Activated T-cell treated with anti-CD3 and anti-CD28 coated beads, Interleukin-2, amount 50 U/mL, for 72 hours (primary cell): ENCODE results near the gene FHAD1. TPM values are rescaled to one million over a fixed set of nuclear protein-coding genes. Genes with fewer than 3 reads are reported as not detected.

ENCODE experiments used
- ATAC-seq, 2 donors: fragments of 150-1000 bp; cut with Tn5 transposase; replicated peaks in 1 of 2; 2 replicates each; pipeline ENCODE4 v1.10.0; 2021; ENCODE audit warnings: moderate library complexity in 2 of 2, mild to moderate bottlenecking in 1 of 2
- DNase-seq, 2 donors: peaks; one replicate each; pipeline ENCODE4 v3.0.0; 2021 to 2022; ENCODE audit warnings: mixed read lengths in 1 of 2
- H3K27ac Mint-ChIP-seq: one replicate; pipeline ENCODE4 v1.8.0; 2022; ENCODE audit warnings: mild to moderate bottlenecking, moderate library complexity, mixed read lengths
- H3K27me3 Mint-ChIP-seq: one replicate; pipeline ENCODE4 v1.8.0; 2022; ENCODE audit warnings: low read depth, mixed read lengths
- H3K36me3 Mint-ChIP-seq, 2 donors: one replicate each; pipeline ENCODE4 v1.8.0; 2022; ENCODE audit warnings: mixed read lengths in 2 of 2, mild to moderate bottlenecking in 1 of 2; ENCODE audit not compliant: insufficient read depth in 2 of 2
- H3K4me1 Mint-ChIP-seq: one replicate; pipeline ENCODE4 v1.8.0; 2022; ENCODE audit warnings: low read depth, mixed read lengths
- H3K4me3 Mint-ChIP-seq, 2 donors: one replicate each; pipeline ENCODE4 v1.8.0; 2022; ENCODE audit warnings: mild to moderate bottlenecking in 2 of 2, mixed read lengths in 2 of 2, moderate library complexity in 2 of 2
- H3K9me3 Mint-ChIP-seq, 2 donors: one replicate each; pipeline ENCODE4 v1.8.0; 2022; ENCODE audit warnings: mixed read lengths in 2 of 2
- total RNA-seq, 2 donors: library from RNA; stranded (reverse); gene quantifications; one replicate each; pipeline ENCODE4 v1.2.3, GENCODE V29; 2022

Gene FHAD1
- total RNA-seq, 2 donors from 2014 or later = 0.49 TPM; not detected in 1

DNA sequence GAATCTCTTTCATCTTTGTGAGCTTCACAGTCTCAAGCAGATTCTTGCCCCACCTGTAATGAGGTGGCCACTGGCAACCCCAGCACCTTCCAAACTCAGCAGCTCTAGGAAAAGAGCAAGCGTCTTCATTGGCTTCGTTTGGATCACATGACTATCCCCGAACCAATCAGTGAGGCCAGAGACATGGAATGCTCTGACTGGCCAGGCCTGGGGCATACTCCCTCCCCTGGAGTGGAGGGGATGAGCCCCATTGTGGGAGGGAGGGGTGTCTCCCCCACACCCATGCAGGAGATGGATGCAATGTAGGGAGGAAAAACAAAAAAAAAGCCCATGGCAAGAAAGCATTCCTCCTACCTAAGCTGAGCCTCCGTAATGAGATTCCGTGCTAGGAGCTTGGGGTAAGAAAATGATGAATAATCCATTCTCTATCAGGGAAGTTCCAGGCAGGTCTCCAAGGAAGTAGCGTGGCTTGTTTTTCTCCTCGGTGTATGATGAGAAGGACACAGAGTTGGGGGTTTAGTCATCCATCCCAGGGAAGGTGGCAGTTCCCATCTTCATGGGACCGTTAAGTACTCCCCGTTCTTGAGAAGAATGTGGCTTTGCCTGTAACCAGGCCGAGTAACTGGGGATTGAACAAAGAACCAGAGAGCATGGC is 32.7 kb downstream of the FHAD1 start:
- Mint-ChIP-seq H3K27me3 (peaks cover 10% of the 10 kb centered on the region), H3K27ac (no peak overlapping the region), H3K36me3 (no peaks in the 10 kb centered on the region), H3K9me3 (no peaks in the 10 kb centered on the region), H3K4me1 (no peaks in the 10 kb centered on the region), H3K4me3 (no peak overlapping the region)
- DNase-seq (no peak), ATAC-seq (no peak)

DNA sequence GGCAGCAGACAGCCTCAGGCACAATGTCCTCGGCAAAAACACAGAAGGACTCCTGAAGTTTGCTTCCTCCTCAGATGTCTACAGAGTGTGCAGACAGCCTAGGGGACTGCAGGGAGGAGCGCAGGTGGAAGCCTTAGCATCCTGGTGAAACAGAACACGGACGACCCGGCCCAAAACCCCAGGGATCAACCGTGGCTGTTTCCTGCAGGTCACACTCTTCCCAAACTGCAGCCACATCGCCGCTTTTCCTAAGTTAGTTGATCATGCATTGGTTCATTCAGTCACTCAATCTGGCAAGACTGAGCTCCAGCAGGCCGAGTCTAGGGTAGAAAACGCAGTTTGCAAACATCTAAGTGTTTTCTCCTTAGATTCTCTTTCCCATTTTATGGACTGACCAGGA is 33.4 kb downstream of the FHAD1 start:
- no peak for DNase-seq
- peaks cover 7% of the 10 kb centered on the region for H3K27me3 Mint-ChIP-seq
- H3K4me3 Mint-ChIP-seq = no peak overlapping the region

DNA sequence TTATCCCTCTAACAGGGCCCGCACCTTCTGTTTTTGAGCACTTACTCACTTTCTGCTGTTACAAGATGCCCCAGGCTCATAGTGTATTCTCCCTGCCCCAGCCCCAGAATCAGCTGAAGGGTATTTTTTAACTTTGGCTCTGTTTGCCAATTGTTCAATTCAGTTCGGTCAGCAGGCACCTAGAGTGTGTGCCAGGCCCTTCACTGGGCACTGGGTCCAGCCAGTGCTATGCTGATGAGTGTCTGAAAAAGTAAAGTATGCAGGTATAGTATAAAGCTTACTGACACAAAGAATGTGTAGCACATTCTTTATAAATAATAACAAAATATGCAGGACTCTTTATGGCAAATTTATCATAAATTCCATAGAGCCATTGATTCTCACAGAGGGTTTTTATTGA is 35.0 kb downstream of the FHAD1 start:
- no peak overlapping the region for H3K27ac Mint-ChIP-seq
- H3K36me3 Mint-ChIP-seq = peaks cover 3% of the 10 kb centered on the region in 2 donors
- ATAC-seq (no peak), DNase-seq (no peak)
- peaks cover 0 to 4% of the 10 kb centered on the region in 2 donors for H3K9me3 Mint-ChIP-seq
- H3K4me3 Mint-ChIP-seq = no peak overlapping the region
- no peaks in the 10 kb centered on the region for H3K4me1 Mint-ChIP-seq
- H3K27me3 Mint-ChIP-seq = peaks cover 5% of the 10 kb centered on the region

More for the DNA sequence above, 33.4 kb downstream of the FHAD1 start:
- H3K4me1 Mint-ChIP-seq = no peaks in the 10 kb centered on the region
- H3K9me3 Mint-ChIP-seq = no peaks in the 10 kb centered on the region
- ATAC-seq = no peak
- H3K36me3 Mint-ChIP-seq = no peaks in the 10 kb centered on the region
- no peak overlapping the region for H3K27ac Mint-ChIP-seq

DNA sequence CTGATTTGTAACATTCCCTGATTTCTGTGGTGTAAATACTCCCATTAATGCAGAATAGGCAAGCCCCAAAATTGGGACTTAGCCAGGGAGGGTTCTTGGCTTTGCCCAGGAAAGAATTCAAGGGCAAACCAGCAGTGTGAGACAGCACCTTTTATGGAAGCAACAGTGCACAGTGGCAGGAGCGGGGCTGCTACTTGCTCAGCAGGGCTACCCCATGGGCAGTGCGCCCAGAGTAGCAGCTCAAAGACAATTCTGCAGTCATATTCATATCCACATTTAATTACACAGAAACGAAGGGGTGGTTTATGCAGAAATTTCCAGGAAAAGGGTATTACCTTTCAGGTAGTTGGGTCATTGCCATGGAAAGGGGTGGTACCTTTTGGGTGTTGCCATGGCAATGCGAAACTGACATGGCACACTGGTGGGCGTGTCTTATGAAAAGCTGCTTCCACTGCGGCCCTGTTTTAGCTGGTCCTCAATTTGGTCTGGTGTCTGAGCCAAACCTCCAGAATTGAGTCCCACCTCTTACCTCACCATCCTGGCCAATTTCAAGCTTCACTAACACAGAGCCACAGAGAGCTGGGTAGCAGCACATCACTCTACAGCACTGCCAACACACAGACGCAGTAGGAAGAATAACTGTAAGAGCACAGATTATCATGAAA is 35.9 kb downstream of the FHAD1 start:
- H3K4me3 Mint-ChIP-seq = no peak overlapping the region
- peaks cover 14% of the 10 kb centered on the region for H3K27me3 Mint-ChIP-seq
- ATAC-seq = no peak
- H3K4me1 Mint-ChIP-seq = no peaks in the 10 kb centered on the region
- peaks cover 0 to 9% of the 10 kb centered on the region in 2 donors for H3K9me3 Mint-ChIP-seq
- H3K27ac Mint-ChIP-seq = no peak overlapping the region
- H3K36me3 Mint-ChIP-seq = peaks cover 3 to 5% of the 10 kb centered on the region in 2 donors
- DNase-seq = no peak

DNA sequence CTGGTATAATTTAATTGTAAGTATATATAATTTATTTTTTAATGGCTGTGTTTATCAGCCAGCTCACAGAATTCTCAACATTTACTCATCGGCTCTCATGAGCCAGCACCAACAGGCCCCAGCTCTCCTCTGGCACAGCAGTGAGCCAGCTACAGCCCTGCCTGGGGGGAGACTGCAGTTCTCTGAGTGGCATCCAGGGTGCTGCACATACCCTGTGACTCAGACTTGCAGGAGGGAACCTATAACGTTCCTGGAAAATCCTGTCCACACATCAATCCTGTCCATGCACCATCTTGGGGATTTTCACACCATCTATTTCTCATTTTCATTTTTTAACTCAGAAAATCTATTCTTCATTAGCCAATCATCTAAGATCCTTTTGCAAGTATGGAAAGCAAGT is 36.5 kb downstream of the FHAD1 start:
- peaks cover 20% of the 10 kb centered on the region for H3K27me3 Mint-ChIP-seq
- no peak for ATAC-seq

DNA sequence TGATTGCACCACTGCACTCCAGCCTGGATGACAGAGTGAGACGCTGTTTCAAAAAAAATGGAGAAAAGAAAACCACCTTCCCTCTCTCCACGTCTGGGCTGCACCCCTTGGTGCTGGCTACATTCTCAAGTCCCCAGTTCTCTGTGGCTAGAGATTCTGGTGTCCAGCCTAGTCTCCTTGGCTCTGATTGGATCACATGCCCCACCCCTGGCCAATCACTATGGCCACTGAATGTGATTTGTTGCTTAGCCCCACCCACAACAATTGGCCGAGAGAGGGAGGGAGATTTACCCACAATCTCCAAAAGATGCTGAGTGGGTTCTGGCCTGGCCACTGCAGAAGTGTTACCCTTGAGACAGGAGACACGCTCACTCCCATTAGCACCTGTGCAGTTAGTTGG is 39.4 kb downstream of the FHAD1 start:
- H3K9me3 Mint-ChIP-seq = peaks cover 0 to 9% of the 10 kb centered on the region in 2 donors
- no peak overlapping the region for H3K4me3 Mint-ChIP-seq
- peaks cover 11% of the 10 kb centered on the region for H3K4me1 Mint-ChIP-seq
- DNase-seq (no peak), ATAC-seq (no peak)
- H3K36me3 Mint-ChIP-seq = peaks cover 6% of the 10 kb centered on the region in 2 donors
- H3K27ac Mint-ChIP-seq = no peak overlapping the region
- H3K27me3 Mint-ChIP-seq = peaks cover 23% of the 10 kb centered on the region

More for the DNA sequence above, 36.5 kb downstream of the FHAD1 start:
- H3K9me3 Mint-ChIP-seq = peaks cover 0 to 9% of the 10 kb centered on the region in 2 donors
- no peak overlapping the region for H3K4me3 Mint-ChIP-seq
- H3K27ac Mint-ChIP-seq = no peak overlapping the region
- no peak for DNase-seq
- no peaks in the 10 kb centered on the region for H3K4me1 Mint-ChIP-seq
- peaks cover 3 to 5% of the 10 kb centered on the region in 2 donors for H3K36me3 Mint-ChIP-seq

DNA sequence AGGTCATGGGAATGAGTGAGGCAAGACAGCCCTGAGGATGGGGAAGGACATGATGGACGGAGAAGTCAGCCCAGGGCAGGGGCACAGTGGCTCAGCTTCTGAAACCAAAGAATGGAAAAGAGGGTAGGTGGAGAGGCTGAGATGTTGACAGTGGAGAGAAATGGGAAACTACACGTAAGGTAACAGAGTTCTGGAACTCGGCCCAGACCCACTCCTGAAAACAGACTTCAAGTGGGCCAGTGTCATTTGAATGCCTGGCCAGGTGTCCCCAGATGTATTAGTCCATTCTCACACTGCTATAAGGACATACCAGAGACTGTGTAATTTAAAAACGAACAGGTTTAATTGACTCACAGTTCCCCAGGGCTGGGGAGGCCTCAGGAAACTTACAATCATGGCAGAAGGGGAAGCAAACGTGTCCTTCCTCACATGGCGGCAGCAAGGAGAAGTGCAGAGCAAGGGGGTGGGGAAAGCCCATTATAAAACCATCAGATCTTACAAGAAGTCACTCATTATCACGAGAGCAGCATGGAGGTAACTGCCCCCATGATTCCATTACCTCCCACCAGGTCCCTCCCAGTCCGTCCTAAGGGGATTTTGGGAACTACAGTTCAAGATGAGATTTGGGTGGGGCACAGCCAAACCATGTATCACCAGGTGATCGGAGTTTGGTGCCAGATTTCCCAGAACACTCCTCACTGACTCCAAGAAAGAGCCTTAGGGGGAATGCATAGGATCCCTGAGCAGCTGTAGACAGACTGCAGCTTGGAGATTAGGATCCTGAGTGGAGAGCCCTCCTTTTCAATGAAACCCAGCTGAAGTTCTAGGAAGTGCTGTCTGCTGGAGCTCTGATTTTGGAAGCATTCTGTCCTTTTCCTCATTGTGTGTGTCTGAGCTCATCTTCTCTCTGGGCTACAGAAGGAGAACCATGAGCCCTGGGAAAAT is 40.3 kb downstream of the FHAD1 start:
- Mint-ChIP-seq H3K9me3 (peaks cover 0 to 9% of the 10 kb centered on the region in 2 donors), H3K27ac (no peak overlapping the region), H3K36me3 (peaks cover 6% of the 10 kb centered on the region in 2 donors), H3K27me3 (peaks cover 23% of the 10 kb centered on the region), H3K4me1 (peaks cover 11% of the 10 kb centered on the region), H3K4me3 (no peak overlapping the region)
- ATAC-seq = no peak
- no peak for DNase-seq

DNA sequence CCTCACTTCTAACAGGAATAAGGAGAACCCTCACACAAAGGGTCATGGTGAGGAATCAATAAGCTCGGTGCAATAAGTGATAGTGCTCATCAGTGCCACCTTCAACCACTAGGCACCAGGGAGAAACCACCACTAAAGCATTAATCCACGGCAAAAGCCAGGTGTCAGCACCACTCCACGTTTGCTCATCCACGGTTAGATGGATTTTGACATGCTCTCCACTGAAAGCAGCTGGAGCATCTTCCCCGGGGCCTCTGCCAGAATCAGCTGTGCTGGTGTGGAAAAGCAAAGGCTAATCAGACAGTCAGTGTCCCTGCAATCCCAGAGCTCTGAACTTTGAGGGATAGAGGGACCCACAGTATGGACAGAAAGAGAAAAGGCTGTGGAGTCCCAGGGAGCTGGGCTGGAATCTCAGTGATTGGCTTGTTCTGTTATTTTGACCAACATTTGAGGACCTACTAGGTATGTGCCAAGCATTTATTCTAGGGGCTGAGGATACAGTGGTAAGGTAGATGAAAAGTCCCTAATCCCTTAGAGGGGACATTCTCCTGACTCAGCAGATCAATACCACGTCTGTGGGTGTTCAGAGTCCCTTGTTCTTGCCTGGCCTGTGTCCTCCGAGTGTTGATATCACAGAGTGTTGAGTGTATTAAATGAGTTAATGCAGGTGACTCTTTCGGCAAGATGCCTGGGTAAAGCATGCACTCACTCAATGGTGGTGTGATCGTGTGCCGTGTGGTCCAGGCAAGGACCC is 41.3 kb downstream of the FHAD1 start:
- ATAC-seq (no peak), DNase-seq (no peak)
- H3K36me3 Mint-ChIP-seq = peaks cover 6% of the 10 kb centered on the region in 2 donors
- H3K4me1 Mint-ChIP-seq = peaks cover 14% of the 10 kb centered on the region
- H3K27ac Mint-ChIP-seq = no peak overlapping the region
- H3K9me3 Mint-ChIP-seq = peaks cover 0 to 9% of the 10 kb centered on the region in 2 donors
- peaks cover 23% of the 10 kb centered on the region for H3K27me3 Mint-ChIP-seq
- H3K4me3 Mint-ChIP-seq = no peak overlapping the region

DNA sequence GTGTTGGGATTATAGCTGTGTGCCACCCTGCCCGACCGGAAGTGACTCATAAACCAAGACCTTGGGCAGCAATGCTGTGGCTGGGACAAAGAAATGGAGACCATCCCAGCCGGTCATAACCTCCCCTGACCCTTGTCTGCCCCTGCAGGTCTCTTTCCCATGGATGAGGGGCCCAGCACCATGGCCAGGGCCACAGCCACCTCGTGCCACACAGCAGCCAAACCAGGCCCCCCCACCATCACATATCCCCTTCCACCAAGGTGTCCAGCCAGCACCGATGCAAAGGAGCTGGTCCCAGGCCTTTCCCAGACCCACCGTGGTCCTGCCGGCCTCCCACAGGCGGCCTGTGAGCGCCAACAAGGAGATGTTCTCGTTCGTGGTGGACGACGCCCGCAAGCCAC is 42.2 kb downstream of the FHAD1 start:
- no peak for ATAC-seq
- H3K36me3 Mint-ChIP-seq = peaks cover 6% of the 10 kb centered on the region in 2 donors
- no peak overlapping the region for H3K27ac Mint-ChIP-seq
- peaks cover 0 to 9% of the 10 kb centered on the region in 2 donors for H3K9me3 Mint-ChIP-seq
- peaks cover 23% of the 10 kb centered on the region for H3K27me3 Mint-ChIP-seq
- DNase-seq = no peak
- H3K4me1 Mint-ChIP-seq = peaks cover 16% of the 10 kb centered on the region
- no peak overlapping the region for H3K4me3 Mint-ChIP-seq

DNA sequence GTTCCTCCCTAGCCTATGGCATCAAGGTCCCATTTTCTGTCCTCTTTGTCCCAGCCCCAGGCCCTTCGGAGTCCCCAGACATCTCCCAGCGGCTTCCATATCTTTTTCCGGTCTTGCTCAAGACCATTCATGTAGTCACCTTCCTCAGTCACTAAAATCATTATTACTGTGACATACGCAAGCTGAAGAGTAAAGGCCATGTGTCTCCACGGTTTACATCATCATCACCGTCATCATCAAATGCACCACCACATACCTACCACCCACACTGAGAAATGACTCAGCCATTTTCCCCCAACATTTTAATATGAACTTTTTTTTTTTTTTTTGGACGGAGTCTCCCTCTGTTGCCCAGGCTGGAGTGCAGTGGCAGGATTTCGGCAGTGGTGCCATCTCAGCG is 43.4 kb downstream of the FHAD1 start:
- Mint-ChIP-seq H3K27ac (no peak overlapping the region), H3K4me1 (peaks cover 16% of the 10 kb centered on the region), H3K9me3 (peaks cover 0 to 9% of the 10 kb centered on the region in 2 donors), H3K27me3 (peaks cover 23% of the 10 kb centered on the region), H3K36me3 (peaks cover 6% of the 10 kb centered on the region in 2 donors), H3K4me3 (no peak overlapping the region)
- ATAC-seq = peak; percentile 93 to 99
- peak; percentile 36 to 39 for DNase-seq

DNA sequence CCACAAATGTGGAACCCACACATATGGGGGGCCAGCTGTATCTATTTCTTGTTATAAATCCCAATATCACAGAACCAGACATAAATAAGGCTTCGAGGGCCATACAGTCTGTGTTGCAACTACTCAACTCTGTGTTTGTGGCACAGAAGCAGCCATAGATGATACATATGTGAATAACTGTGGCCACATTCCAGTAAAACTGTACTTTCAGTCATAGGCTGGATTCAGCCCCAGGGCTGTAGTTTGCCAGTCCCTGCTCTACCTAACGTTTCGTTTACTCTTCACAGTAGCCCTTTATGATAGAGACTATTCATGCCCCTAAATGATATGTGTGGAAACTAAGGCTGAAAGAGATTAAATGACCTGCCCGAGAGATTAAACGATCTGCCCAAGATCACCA is 48.7 kb downstream of the FHAD1 start:
- Mint-ChIP-seq H3K27ac (no peak overlapping the region), H3K27me3 (peaks cover 14% of the 10 kb centered on the region), H3K36me3 (no peaks in the 10 kb centered on the region), H3K4me1 (peaks cover 15% of the 10 kb centered on the region), H3K4me3 (no peak overlapping the region), H3K9me3 (no peaks in the 10 kb centered on the region)
- no peak for DNase-seq
- no peak for ATAC-seq

DNA sequence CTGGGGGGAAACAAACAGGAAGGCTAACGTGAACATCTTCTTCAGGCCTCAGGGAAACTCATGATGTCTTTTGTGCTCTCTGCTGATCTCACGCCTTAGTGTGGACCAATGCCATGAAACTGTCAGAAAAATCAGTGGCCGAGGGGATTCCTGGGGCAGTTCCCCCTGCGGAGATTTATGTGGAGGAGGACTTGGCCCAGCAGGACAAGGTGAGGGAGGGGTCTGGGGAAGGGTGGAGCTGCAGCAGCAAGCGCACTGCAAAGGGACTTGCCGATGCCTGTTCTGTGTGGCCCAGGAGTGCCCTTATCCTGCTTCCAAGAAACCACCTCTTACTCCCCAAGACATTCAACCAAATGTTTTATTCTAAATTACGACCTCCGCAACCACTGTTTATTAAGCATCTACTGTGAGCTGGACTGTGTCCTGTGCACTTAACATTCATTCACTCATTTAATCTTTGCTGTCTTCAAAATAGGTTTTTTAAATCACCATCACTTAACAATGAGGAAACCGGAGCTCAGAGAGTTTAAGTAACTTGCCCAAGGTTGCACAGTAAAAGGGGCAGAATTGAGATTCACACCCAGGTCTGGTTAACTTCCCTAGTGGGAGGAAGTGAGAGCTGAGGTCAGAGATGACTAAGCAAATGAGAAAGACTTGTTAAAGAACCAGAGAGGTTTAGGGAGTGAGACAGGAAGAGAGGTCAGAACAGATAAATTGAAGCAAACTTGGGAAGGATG is 49.7 kb downstream of the FHAD1 start:
- Mint-ChIP-seq H3K4me3 (no peak overlapping the region), H3K27ac (no peak overlapping the region), H3K27me3 (peaks cover 14% of the 10 kb centered on the region), H3K9me3 (no peaks in the 10 kb centered on the region), H3K4me1 (peaks cover 13% of the 10 kb centered on the region), H3K36me3 (no peaks in the 10 kb centered on the region)
- ATAC-seq (peak; percentile 55 to 75), DNase-seq (peak in 1 of 2 donors; percentile 11)
